Astrocyte (in vitro differentiated cells and primary cell): ENCODE results near the gene ST6GALNAC6. TPM values are rescaled to one million over a fixed set of nuclear protein-coding genes. Genes with fewer than 3 reads are reported as not detected.

ENCODE experiments used
- DNase-seq: peaks from one replicate; pipeline ENCODE4 v3.0.0-alpha.2; 2010; ENCODE audit warnings: low read depth
- FAIRE-seq: peaks from 2 replicates; lab custom pipeline; 2011; peaks lifted over from hg19 to GRCh38; lab: Jason Lieb, UNC
- H2AFZ ChIP-seq: 2 replicates; pipeline ENCODE4 v1.6.0; 2012; ENCODE audit warnings: low read depth, low read length, inconsistent platforms
- H3K27ac ChIP-seq: 2 replicates; pipeline ENCODE4 v1.5.1; 2011; ENCODE audit warnings: low read depth, low read length, inconsistent platforms
- H3K27me3 ChIP-seq: 2 replicates; pipeline ENCODE4 v1.6.0; 2011; ENCODE audit warnings: low read length, inconsistent platforms; ENCODE audit not compliant: insufficient read depth
- H3K36me3 ChIP-seq: 2 replicates; pipeline ENCODE4 v1.5.1; 2011; ENCODE audit warnings: low read length, inconsistent platforms; ENCODE audit not compliant: insufficient read depth
- H3K4me1 ChIP-seq: 2 replicates; pipeline ENCODE4 v1.5.1; 2011; ENCODE audit warnings: low read length, inconsistent platforms; ENCODE audit not compliant: insufficient read depth
- H3K4me2 ChIP-seq: 2 replicates; pipeline ENCODE4 v1.6.0; 2012; ENCODE audit warnings: low read length, inconsistent platforms
- H3K4me3 ChIP-seq: 2 replicates; pipeline ENCODE4 v1.5.1; 2011; ENCODE audit warnings: low read depth, mild to moderate bottlenecking, low read length, inconsistent platforms; ENCODE audit not compliant: insufficient read depth
- H3K79me2 ChIP-seq: 2 replicates; pipeline ENCODE4 v1.6.0; 2012; ENCODE audit warnings: mild to moderate bottlenecking, low read length, inconsistent platforms; ENCODE audit not compliant: insufficient read depth
- H3K9ac ChIP-seq: 2 replicates; pipeline ENCODE4 v1.6.0; 2012; ENCODE audit warnings: mild to moderate bottlenecking, low read length, inconsistent platforms
- H3K9me3 ChIP-seq: 2 replicates; pipeline ENCODE4 v1.5.1; 2012; ENCODE audit warnings: low read depth, mild to moderate bottlenecking, low read length, inconsistent platforms; ENCODE audit not compliant: insufficient read depth
- H4K20me1 ChIP-seq: 2 replicates; pipeline ENCODE4 v1.6.0; 2012; ENCODE audit warnings: low read length, inconsistent platforms; ENCODE audit not compliant: insufficient read depth
- H3K27ac Mint-ChIP-seq: one replicate; pipeline ENCODE4 v1.8.0; 2021; ENCODE audit warnings: mild to moderate bottlenecking, mixed read lengths; ENCODE audit not compliant: unreplicated experiment
- H3K27me3 Mint-ChIP-seq: one replicate; pipeline ENCODE4 v1.8.0; 2021; ENCODE audit warnings: low read depth, mixed read lengths; ENCODE audit not compliant: unreplicated experiment
- H3K36me3 Mint-ChIP-seq: one replicate; pipeline ENCODE4 v1.8.0; 2021; ENCODE audit warnings: low read depth, mixed read lengths; ENCODE audit not compliant: unreplicated experiment
- H3K4me1 Mint-ChIP-seq: one replicate; pipeline ENCODE4 v1.8.0; 2021; ENCODE audit warnings: low read depth, mixed read lengths; ENCODE audit not compliant: unreplicated experiment
- H3K4me3 Mint-ChIP-seq: one replicate; pipeline ENCODE4 v1.8.0; 2021; ENCODE audit warnings: mild to moderate bottlenecking, moderate library complexity, mixed read lengths; ENCODE audit not compliant: unreplicated experiment
- H3K9me3 Mint-ChIP-seq: one replicate; pipeline ENCODE4 v1.8.0; 2021; ENCODE audit warnings: mild to moderate bottlenecking, mixed read lengths; ENCODE audit not compliant: unreplicated experiment
- EZH2 ChIP-seq: IDR thresholded peaks from 2 replicates; pipeline ENCODE4 v1.6.1; 2012; ENCODE audit warnings: mild to moderate bottlenecking, low read length, inconsistent platforms; ENCODE audit not compliant: insufficient read depth
- total RNA-seq: library from RNA; stranded (reverse); gene quantifications from 2 replicates; pipeline ENCODE4 v1.2.1, GENCODE V29; 2021
- TF ChIP-seq, protein P1 (sequence below): IDR thresholded peaks from 2 replicates; pipeline ENCODE4 v1.5.1; 2011; ENCODE audit warnings: low read depth, mild to moderate bottlenecking, inconsistent platforms, low read length, moderate library complexity; ENCODE audit not compliant: insufficient read depth

The ST6GALNAC6 gene
- total RNA-seq, 1 donor from 2014 or later: 30.4 TPM

DNA sequence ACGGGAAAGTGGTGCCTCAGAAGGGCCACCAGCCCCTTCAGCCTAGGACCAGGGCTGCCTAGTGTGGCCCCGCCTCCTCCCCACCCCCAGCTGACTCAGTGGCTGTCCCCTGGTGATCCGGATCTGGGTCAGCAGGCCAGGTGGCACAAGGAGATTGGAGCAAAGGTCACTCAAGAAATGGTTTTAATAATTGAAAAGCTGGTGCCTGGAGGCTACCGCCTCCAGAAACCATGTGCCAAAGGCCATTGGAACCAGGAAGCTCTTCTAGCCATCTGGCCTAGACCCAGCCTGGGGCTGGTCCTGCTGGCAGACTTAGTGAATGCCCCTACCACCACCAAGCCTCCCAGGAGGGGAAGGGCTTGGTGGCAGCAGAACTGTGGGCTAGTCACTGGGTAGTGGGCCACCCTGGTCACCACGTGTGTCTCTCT lies 15.9 kb upstream of the ST6GALNAC6 start:
- peak overlapping the region; percentile 90 for H3K4me2 ChIP-seq
- no peak overlapping the region for H3K4me3 ChIP-seq
- Mint-ChIP-seq H3K9me3 (no peaks in the 10 kb centered on the region), H3K4me3 (no peak overlapping the region), H3K27me3 (peaks cover 4% of the 10 kb centered on the region), H3K36me3 (peaks cover 14% of the 10 kb centered on the region), H3K4me1 (peaks cover 15% of the 10 kb centered on the region), H3K27ac (no peak overlapping the region)
- H2AFZ ChIP-seq: no peak overlapping the region
- FAIRE-seq (no peak), DNase-seq (no peak)
- no peak overlapping the region for H3K27ac ChIP-seq
- peaks cover 33% of the 10 kb centered on the region for H3K4me1 ChIP-seq
- peaks cover 3% of the 10 kb centered on the region for H3K36me3 ChIP-seq
- no peaks in the 10 kb centered on the region for H3K27me3 ChIP-seq
- H4K20me1 ChIP-seq: no peaks in the 10 kb centered on the region
- peaks cover 8% of the 10 kb centered on the region for H3K79me2 ChIP-seq
- no peak for TF ChIP-seq EZH2
- TF ChIP-seq, protein P1, sequence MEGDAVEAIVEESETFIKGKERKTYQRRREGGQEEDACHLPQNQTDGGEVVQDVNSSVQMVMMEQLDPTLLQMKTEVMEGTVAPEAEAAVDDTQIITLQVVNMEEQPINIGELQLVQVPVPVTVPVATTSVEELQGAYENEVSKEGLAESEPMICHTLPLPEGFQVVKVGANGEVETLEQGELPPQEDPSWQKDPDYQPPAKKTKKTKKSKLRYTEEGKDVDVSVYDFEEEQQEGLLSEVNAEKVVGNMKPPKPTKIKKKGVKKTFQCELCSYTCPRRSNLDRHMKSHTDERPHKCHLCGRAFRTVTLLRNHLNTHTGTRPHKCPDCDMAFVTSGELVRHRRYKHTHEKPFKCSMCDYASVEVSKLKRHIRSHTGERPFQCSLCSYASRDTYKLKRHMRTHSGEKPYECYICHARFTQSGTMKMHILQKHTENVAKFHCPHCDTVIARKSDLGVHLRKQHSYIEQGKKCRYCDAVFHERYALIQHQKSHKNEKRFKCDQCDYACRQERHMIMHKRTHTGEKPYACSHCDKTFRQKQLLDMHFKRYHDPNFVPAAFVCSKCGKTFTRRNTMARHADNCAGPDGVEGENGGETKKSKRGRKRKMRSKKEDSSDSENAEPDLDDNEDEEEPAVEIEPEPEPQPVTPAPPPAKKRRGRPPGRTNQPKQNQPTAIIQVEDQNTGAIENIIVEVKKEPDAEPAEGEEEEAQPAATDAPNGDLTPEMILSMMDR: no peak
- no peak overlapping the region for H3K9ac ChIP-seq
- no peaks in the 10 kb centered on the region for H3K9me3 ChIP-seq

DNA sequence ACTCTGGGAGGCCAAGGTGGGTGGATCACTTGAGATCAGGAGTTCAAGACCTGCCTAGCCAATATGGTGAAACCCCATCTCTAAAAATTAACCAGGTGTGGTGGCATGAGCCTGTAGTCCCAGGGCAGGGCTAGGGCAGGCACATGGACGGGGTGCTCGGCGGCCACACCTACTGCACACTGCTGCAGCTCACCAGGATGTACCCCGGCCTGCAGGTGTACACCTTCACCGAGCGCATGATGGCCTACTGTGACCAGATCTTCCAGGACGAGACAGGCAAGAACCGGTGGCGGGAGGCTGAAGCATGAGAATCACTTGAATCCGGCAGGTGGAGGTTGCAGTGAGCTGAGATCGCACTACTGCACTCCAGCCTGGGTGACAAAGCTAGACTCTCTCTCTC lies 14.3 kb upstream of the ST6GALNAC6 start:
- Mint-ChIP-seq H3K9me3 (no peaks in the 10 kb centered on the region), H3K4me3 (no peak overlapping the region), H3K36me3 (peaks cover 14% of the 10 kb centered on the region), H3K27ac (no peak overlapping the region), H3K27me3 (peaks cover 4% of the 10 kb centered on the region), H3K4me1 (peaks cover 7% of the 10 kb centered on the region)
- Histone ChIP-seq H3K9me3 (no peaks in the 10 kb centered on the region), H2AFZ (no peak overlapping the region), H4K20me1 (no peaks in the 10 kb centered on the region), H3K4me3 (no peak overlapping the region), H3K36me3 (peaks cover 3% of the 10 kb centered on the region), H3K27me3 (no peaks in the 10 kb centered on the region), H3K27ac (no peak overlapping the region), H3K9ac (no peak overlapping the region), H3K79me2 (peaks cover 8% of the 10 kb centered on the region), H3K4me2 (no peak overlapping the region), H3K4me1 (peaks cover 21% of the 10 kb centered on the region)
- FAIRE-seq (no peak), DNase-seq (no peak)
- TF ChIP-seq EZH2: no peak
- TF ChIP-seq, protein P1: no peak

DNA sequence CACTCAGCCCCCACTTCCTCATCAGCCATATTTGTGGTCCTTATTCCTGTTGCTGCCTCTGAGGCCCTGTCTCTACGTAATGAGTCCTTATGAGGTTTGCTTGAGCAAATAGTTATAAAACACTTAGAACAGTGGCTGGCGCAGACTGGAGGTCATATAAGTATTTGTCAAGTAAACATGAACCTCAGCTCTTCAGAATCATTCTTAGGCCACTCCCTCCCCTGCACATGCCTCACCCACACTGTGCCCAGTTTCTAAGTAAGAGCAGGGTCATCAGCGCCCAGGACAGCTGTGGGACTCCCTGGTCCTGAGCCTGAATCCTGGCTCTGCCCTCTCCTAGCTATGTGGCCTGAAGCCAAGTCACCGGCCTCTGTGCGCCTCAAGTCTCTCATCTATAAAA lies 13.5 kb upstream of the ST6GALNAC6 start:
- no peaks in the 10 kb centered on the region for H3K9me3 Mint-ChIP-seq
- Histone ChIP-seq H3K79me2 (peaks cover 8% of the 10 kb centered on the region), H3K4me3 (no peak overlapping the region), H3K36me3 (peaks cover 3% of the 10 kb centered on the region), H3K4me1 (peaks cover 13% of the 10 kb centered on the region), H3K4me2 (no peak overlapping the region), H4K20me1 (no peaks in the 10 kb centered on the region), H2AFZ (no peak overlapping the region), H3K9me3 (no peaks in the 10 kb centered on the region), H3K27me3 (no peaks in the 10 kb centered on the region), H3K9ac (no peak overlapping the region), H3K27ac (no peak overlapping the region)
- no peak for DNase-seq
- no peak for TF ChIP-seq EZH2
- TF ChIP-seq, protein P1: no peak
- no peak overlapping the region for H3K4me3 Mint-ChIP-seq
- FAIRE-seq: no peak
- no peaks in the 10 kb centered on the region for H3K4me1 Mint-ChIP-seq
- H3K27ac Mint-ChIP-seq: no peak overlapping the region
- peaks cover 4% of the 10 kb centered on the region for H3K27me3 Mint-ChIP-seq
- H3K36me3 Mint-ChIP-seq: peaks cover 14% of the 10 kb centered on the region
